Caco-2 (cell line): ENCODE measurements around the gene HSD11B1. TPM values are rescaled to one million over a fixed set of nuclear protein-coding genes. Genes with fewer than 3 reads are reported as not detected.

Experiments
- BruUV-seq: library from RNA; stranded (reverse); fragments of 400-500 nt; replicated peaks from 2 replicates; lab custom pipeline; 2021; lab: Mats Ljungman, UMichigan
- CTCF ChIA-PET: fragments of 300-600 bp; sonication (Branson Sonifier 250); formaldehyde crosslinking; loops from one replicate; lab custom pipeline; 2022; ENCODE audit warnings: antibody characterized with exemption; lab: Charles Lee
- POLR2A ChIA-PET: fragments of 300-600 bp; sonication (Branson Sonifier 250); formaldehyde crosslinking; loops from one replicate; lab custom pipeline; 2022; ENCODE audit warnings: antibody characterized with exemption; lab: Charles Lee
- DNase-seq, 2 experiments: peaks; one replicate each; pipeline versions ENCODE4 v3.0.0 to v3.0.0-alpha.2; 2020 to 2022
- H3K27me3 ChIP-seq: replicated peaks from 2 replicates; pipeline ENCODE4 v1.6.0; 2011; ENCODE audit warnings: low read length; ENCODE audit not compliant: control insufficient read depth, insufficient read depth
- H3K36me3 ChIP-seq: 2 replicates; pipeline ENCODE4 v1.5.1; 2011; ENCODE audit warnings: low read length; ENCODE audit not compliant: control insufficient read depth, insufficient read depth
- H3K4me1 ChIP-seq: fragments of 250-450 bp; sonication (Bioruptor Pico); 2 replicates; pipeline ENCODE4 v1.5.1; 2020; ENCODE audit warnings: mild to moderate bottlenecking
- H3K4me3 ChIP-seq: 2 replicates; pipeline ENCODE4 v1.5.1; 2011; ENCODE audit warnings: low read depth, mild to moderate bottlenecking, control low read depth, low read length
- H3K9me3 ChIP-seq: fragments of 250-450 bp; sonication (Bioruptor Pico); 2 replicates; pipeline ENCODE4 v1.5.1; 2020; ENCODE audit warnings: mild to moderate bottlenecking, moderate library complexity
- H3K27ac Mint-ChIP-seq: one replicate; pipeline ENCODE4 v1.8.0; 2022; ENCODE audit warnings: mixed read lengths; ENCODE audit not compliant: unreplicated experiment
- H3K27me3 Mint-ChIP-seq: one replicate; pipeline ENCODE4 v1.8.0; 2022; ENCODE audit warnings: mixed read lengths; ENCODE audit not compliant: insufficient read depth, unreplicated experiment
- H3K36me3 Mint-ChIP-seq: one replicate; pipeline ENCODE4 v1.8.0; 2022; ENCODE audit warnings: mild to moderate bottlenecking, mixed read lengths; ENCODE audit not compliant: insufficient read depth, unreplicated experiment
- H3K4me1 Mint-ChIP-seq: one replicate; pipeline ENCODE4 v1.8.0; 2022; ENCODE audit warnings: low read depth, mixed read lengths; ENCODE audit not compliant: unreplicated experiment
- H3K4me3 Mint-ChIP-seq: one replicate; pipeline ENCODE4 v1.8.0; 2022; ENCODE audit warnings: mild to moderate bottlenecking, moderate library complexity, mixed read lengths; ENCODE audit not compliant: unreplicated experiment
- H3K9me3 Mint-ChIP-seq: one replicate; pipeline ENCODE4 v1.8.0; 2022; ENCODE audit warnings: mixed read lengths; ENCODE audit not compliant: unreplicated experiment
- intact Hi-C: fragments of 100-400 bp; cut with micrococcal nuclease; formaldehyde crosslinking; loops from one replicate; pipeline ENCODE4 v1.10.0; 2022; ENCODE audit not compliant: unreplicated experiment
- total RNA-seq: library from RNA; stranded (reverse); gene quantifications from 2 replicates; pipeline ENCODE4 v1.2.3, GENCODE V29; 2022
- TF ChIP-seq, protein P1 (sequence below), 2 experiments: fragments of 200-600 bp in 1 of 2; IDR thresholded peaks; 1 replicate in 1 of 2; 2 replicates in 1 of 2; pipeline versions ENCODE4 v1.5.1 to v1.8.0; 2011 to 2022; ENCODE audit warnings: antibody characterized with exemption in 1 of 2, control low read depth in 1 of 2, inconsistent platforms in 1 of 2, low read depth in 1 of 2, low read length in 1 of 2, mild to moderate bottlenecking in 1 of 2, moderate library complexity in 1 of 2; ENCODE audit not compliant: insufficient read depth in 1 of 2, severe bottlenecking in 1 of 2, unreplicated experiment in 1 of 2

HSD11B1 gene
- total RNA-seq, 1 experiment from 2014 or later = not detected

DNA sequence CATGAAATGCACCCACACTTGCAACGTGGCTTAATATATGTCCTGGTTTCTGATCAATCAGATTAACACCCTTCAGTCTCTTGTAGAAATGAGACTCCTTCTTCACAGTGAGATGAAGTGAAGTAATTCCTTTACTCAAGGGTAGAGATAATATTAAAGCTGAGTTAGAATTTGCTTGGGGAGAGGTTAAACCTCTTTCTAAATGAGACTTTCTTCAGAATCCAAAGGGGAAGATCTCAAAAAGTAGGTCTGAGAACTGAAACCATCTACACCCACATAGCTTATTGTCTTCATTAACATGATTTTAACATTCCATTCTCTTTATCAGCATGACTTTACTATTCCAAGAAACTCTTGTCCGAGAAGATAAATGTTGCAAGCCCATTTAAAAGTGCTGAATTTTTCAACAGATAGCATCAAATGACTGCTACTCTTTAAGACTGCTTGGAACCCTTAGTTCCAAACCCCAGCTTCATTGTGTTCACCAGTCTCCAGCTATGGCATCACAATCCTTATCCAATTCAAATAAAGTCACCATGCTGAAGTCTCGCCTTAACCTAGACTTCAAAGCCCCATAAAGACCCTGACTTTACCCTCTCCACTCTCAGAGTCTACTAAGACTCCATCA lies 32.0 kb downstream of the HSD11B1 start:
- Histone ChIP-seq H3K4me1 (no peaks in the 10 kb centered on the region), H3K36me3 (no peaks in the 10 kb centered on the region), H3K9me3 (no peaks in the 10 kb centered on the region), H3K27me3 (no peaks in the 10 kb centered on the region), H3K4me3 (no peak overlapping the region)
- H3K36me3 Mint-ChIP-seq = no peaks in the 10 kb centered on the region
- no peak overlapping the region for H3K4me3 Mint-ChIP-seq
- POLR2A ChIA-PET = no interaction called here
- CTCF ChIA-PET = no interaction called here
- no peak for DNase-seq
- no TSS peak for BruUV-seq
- peaks cover 9% of the 10 kb centered on the region for H3K27me3 Mint-ChIP-seq
- intact Hi-C loops = no loop called here
- H3K27ac Mint-ChIP-seq = no peak overlapping the region
- H3K4me1 Mint-ChIP-seq = no peaks in the 10 kb centered on the region
- no peaks in the 10 kb centered on the region for H3K9me3 Mint-ChIP-seq
- TF ChIP-seq, protein P1, sequence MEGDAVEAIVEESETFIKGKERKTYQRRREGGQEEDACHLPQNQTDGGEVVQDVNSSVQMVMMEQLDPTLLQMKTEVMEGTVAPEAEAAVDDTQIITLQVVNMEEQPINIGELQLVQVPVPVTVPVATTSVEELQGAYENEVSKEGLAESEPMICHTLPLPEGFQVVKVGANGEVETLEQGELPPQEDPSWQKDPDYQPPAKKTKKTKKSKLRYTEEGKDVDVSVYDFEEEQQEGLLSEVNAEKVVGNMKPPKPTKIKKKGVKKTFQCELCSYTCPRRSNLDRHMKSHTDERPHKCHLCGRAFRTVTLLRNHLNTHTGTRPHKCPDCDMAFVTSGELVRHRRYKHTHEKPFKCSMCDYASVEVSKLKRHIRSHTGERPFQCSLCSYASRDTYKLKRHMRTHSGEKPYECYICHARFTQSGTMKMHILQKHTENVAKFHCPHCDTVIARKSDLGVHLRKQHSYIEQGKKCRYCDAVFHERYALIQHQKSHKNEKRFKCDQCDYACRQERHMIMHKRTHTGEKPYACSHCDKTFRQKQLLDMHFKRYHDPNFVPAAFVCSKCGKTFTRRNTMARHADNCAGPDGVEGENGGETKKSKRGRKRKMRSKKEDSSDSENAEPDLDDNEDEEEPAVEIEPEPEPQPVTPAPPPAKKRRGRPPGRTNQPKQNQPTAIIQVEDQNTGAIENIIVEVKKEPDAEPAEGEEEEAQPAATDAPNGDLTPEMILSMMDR (IDR thresholded peaks at IDR 0.05; ENCODE audit: insufficient read depth in 1 of 2, low read depth in 1 of 2, low read length in 1 of 2, severe bottlenecking in 1 of 2, unreplicated experiment in 1 of 2) = no peak

DNA sequence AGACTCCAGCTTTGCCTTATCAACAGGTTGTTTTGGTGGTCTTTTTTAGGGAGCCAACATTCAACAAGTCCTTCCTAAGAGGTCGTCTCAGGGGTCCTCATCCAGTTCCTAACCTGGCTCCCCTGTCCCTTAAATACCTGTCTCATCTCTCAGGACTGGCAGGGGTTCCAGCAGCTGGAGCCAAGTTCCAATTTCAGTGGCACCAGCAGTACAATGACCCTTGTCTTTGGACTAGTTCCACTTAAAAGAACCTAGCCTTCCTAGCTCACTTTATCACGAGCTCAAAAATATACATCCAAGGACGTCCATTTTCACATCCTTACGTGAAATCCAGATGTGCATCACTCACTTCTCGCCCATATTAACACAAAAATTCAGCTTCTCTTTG lies 32.5 kb downstream of the HSD11B1 start:
- H3K9me3 Mint-ChIP-seq = no peaks in the 10 kb centered on the region
- no peak for DNase-seq
- Histone ChIP-seq H3K27me3 (no peaks in the 10 kb centered on the region), H3K4me1 (no peaks in the 10 kb centered on the region), H3K9me3 (no peaks in the 10 kb centered on the region), H3K4me3 (no peak overlapping the region), H3K36me3 (no peaks in the 10 kb centered on the region)
- ChIA-PET CTCF (interaction anchor here (0.7 kb wide), 1 partner anchor 11 kb away, joined by 3 read pairs; no protein-coding TSS in a partner anchor), POLR2A (no interaction called here)
- H3K27ac Mint-ChIP-seq = no peak overlapping the region
- no peaks in the 10 kb centered on the region for H3K36me3 Mint-ChIP-seq
- H3K27me3 Mint-ChIP-seq = peaks cover 12% of the 10 kb centered on the region
- intact Hi-C loops = no loop called here
- H3K4me3 Mint-ChIP-seq = no peak overlapping the region
- no peaks in the 10 kb centered on the region for H3K4me1 Mint-ChIP-seq
- BruUV-seq = no TSS peak
- TF ChIP-seq, protein P1 (IDR thresholded peaks at IDR 0.05; ENCODE audit: insufficient read depth in 1 of 2, low read depth in 1 of 2, low read length in 1 of 2, severe bottlenecking in 1 of 2, unreplicated experiment in 1 of 2) = no peak

DNA sequence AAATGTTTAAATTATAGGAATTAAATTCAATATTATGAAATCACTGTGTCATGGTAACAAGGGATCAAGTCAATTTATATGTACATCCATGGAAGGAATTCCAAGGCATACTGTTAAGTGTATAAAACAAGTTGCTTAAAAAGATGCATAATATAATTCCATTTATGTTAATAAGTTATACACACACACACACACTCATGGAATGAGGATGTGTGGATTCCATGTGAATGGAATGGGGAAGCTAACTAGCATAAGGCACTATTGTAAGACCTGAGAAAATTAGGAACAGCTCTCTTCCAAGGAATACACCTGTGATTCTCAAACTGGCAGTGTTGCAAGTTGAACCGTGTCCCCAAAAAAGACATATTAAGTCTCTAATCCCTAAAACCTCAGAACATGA lies 33.6 kb downstream of the HSD11B1 start:
- Mint-ChIP-seq H3K4me3 (no peak overlapping the region), H3K27ac (no peak overlapping the region), H3K9me3 (no peaks in the 10 kb centered on the region), H3K36me3 (no peaks in the 10 kb centered on the region), H3K4me1 (no peaks in the 10 kb centered on the region), H3K27me3 (peaks cover 9% of the 10 kb centered on the region)
- no TSS peak for BruUV-seq
- TF ChIP-seq, protein P1 (IDR thresholded peaks at IDR 0.05; ENCODE audit: insufficient read depth in 1 of 2, low read depth in 1 of 2, low read length in 1 of 2, severe bottlenecking in 1 of 2, unreplicated experiment in 1 of 2) = no peak
- H3K4me1 ChIP-seq = no peaks in the 10 kb centered on the region
- intact Hi-C loops = no loop called here
- POLR2A ChIA-PET = no interaction called here
- no peaks in the 10 kb centered on the region for H3K36me3 ChIP-seq
- H3K27me3 ChIP-seq = no peaks in the 10 kb centered on the region
- CTCF ChIA-PET = no interaction called here
- DNase-seq = no peak
- H3K4me3 ChIP-seq = no peak overlapping the region
- H3K9me3 ChIP-seq = no peaks in the 10 kb centered on the region
